HG03575 (cell line): Measurements from ENCODE around the gene B4GALT2.

Experiments
- ATAC-seq: cut with Tn5 transposase; IDR thresholded peaks from one replicate; pipeline ENCODE4 v1.9.1; 2021; ENCODE audit not compliant: unreplicated experiment, insufficient number of reproducible peaks, low FRiP score; ENCODE audit errors: extremely low read depth

Gene B4GALT2

GRCh38 chr1:43965316-43965715, 13.7 kb upstream of the B4GALT2 start:
- ATAC-seq, result no peak

- ATAC-seq, result no peak
Observed at GRCh38 chr1:43968348-43968948, 10.6 kb upstream of the B4GALT2 start.

GRCh38 chr1:43969416-43969745, 9.6 kb upstream of the B4GALT2 start:
- no peak for ATAC-seq

GRCh38 chr1:43969746-43970466, 9.1 kb upstream of the B4GALT2 start, which contains the start of gene DPH2:
DPH2 (plus strand) TSS chr1:43970010; CDS start chr1:43970176, 166 bp downstream.
- ATAC-seq, result no peak

- ATAC-seq, result no peak
Observed at GRCh38 chr1:43970502-43970901, 8.5 kb upstream of the B4GALT2 start.

- ATAC-seq, result no peak
Observed at GRCh38 chr1:43970911-43971310, 8.1 kb upstream of the B4GALT2 start.

GRCh38 chr1:43971336-43971980, 7.6 kb upstream of the B4GALT2 start:
- ATAC-seq, result no peak

- ATAC-seq, result no peak
Observed at GRCh38 chr1:43973981-43974442, 5.0 kb upstream of the B4GALT2 start.

GRCh38 chr1:43974443-43975248, 4.4 kb upstream of the B4GALT2 start, which contains the start of gene ATP6V0B:
ATP6V0B (plus strand) TSS chr1:43974960; CDS start chr1:43975041, 81 bp downstream.
- ATAC-seq, result peak; percentile 67

- ATAC-seq, result no peak
Observed at GRCh38 chr1:43975249-43975961, 3.6 kb upstream of the B4GALT2 start.

- no peak for ATAC-seq
Observed at GRCh38 chr1:43976045-43976444, 3.0 kb upstream of the B4GALT2 start.

GRCh38 chr1:43976890-43977289, 2.1 kb upstream of the B4GALT2 start:
- no peak for ATAC-seq

GRCh38 chr1:43977376-43978263, 1.4 kb upstream of the B4GALT2 start:
- no peak for ATAC-seq

- no peak for ATAC-seq
Observed at GRCh38 chr1:43978264-43978550, 803 bp upstream of the B4GALT2 start.

- no peak for ATAC-seq
Observed at GRCh38 chr1:43979261-43979527, 184 bp downstream of the B4GALT2 start.

- ATAC-seq, result no peak
Observed at GRCh38 chr1:43979528-43980254, 681 bp downstream of the B4GALT2 start.

GRCh38 chr1:43980255-43981134, 1.5 kb downstream of the B4GALT2 start:
- ATAC-seq, result no peak
